ENCODE results near the gene RCC1. TPM values are rescaled to one million over a fixed set of nuclear protein-coding genes. Genes with fewer than 3 reads are reported as not detected.
"Not testable (repeated sequence)": the region's sequence is repeated elsewhere in the genome, so short reads cannot be mapped to it uniquely, and the experiment has no call there.

RCC1 gene
- total and polyA plus RNA-seq, 3 donors from 2014 or later, result 25.9 to 96.9 (median 43.2) TPM

- Histone ChIP-seq H3K36me3 (ENCODE audit: low read depth, missing control alignments) (no peaks in the 10 kb centered on the region), H3K9me3 (no peaks in the 10 kb centered on the region), H3K27ac (peak overlapping the region; percentile 56 to 78), H3K27me3 (no peaks in the 10 kb centered on the region), H3K4me3 (peak overlapping the region; percentile 70 to 76), H3K4me1 (peaks cover 11% of the 10 kb centered on the region)
- WGBS, 2 donors, result 2 to 5% methylated on average over 7 of the region's 7 CpGs
- intact Hi-C loops (cut with DNase I; ENCODE audit: low total_unique reads), result loop anchor here (5.0 kb wide), 1 partner anchor 85 kb away; no protein-coding TSS in a partner anchor
- TF ChIP-seq POLR2A (IDR thresholded peaks at IDR 0.05) (no peak), CTCF (IDR thresholded peaks at IDR 0.05) (no peak)
- no peak for DNase-seq
Observed at GRCh38 chr1:28517649-28517999, 11.8 kb downstream of the RCC1 start.

GRCh38 chr1:28518000-28518744 is 12.3 kb downstream of the RCC1 start:
- Histone ChIP-seq H3K36me3 (ENCODE audit: low read depth, missing control alignments) (no peaks in the 10 kb centered on the region), H3K9me3 (no peaks in the 10 kb centered on the region), H3K4me3 (peak overlapping the region; percentile 70 to 76), H3K27me3 (no peaks in the 10 kb centered on the region), H3K4me1 (peaks cover 11% of the 10 kb centered on the region), H3K27ac (peak overlapping the region; percentile 56 to 78)
- DNase-seq, result peak; percentile 93
- TF ChIP-seq POLR2A (IDR thresholded peaks at IDR 0.05), result no peak
- TF ChIP-seq CTCF (IDR thresholded peaks at IDR 0.05), result peak; percentile 97 to 99 (median 98)
- intact Hi-C loops (cut with DNase I; ENCODE audit: low total_unique reads), result loop anchor here (5.0 kb wide), 1 partner anchor 84 kb away; no protein-coding TSS in a partner anchor
- WGBS, 2 donors, result 0 to 1% methylated on average over 5 to 27 of the region's 92 CpGs

- WGBS, 2 donors, result 8 to 13% methylated on average over 10 to 21 of the region's 21 CpGs
- H3K9me3 ChIP-seq, result no peaks in the 10 kb centered on the region
- H3K36me3 ChIP-seq (ENCODE audit: low read depth, missing control alignments), result no peaks in the 10 kb centered on the region
- peaks cover 11% of the 10 kb centered on the region for H3K4me1 ChIP-seq
- intact Hi-C loops (cut with DNase I; ENCODE audit: low total_unique reads), result loop anchor here (5.0 kb wide), 1 partner anchor 83 kb away; no protein-coding TSS in a partner anchor
- DNase-seq, result no peak
- no peak for TF ChIP-seq POLR2A (IDR thresholded peaks at IDR 0.05)
- TF ChIP-seq CTCF (IDR thresholded peaks at IDR 0.05), result no peak
- peak overlapping the region; percentile 70 to 76 for H3K4me3 ChIP-seq
- H3K27ac ChIP-seq, result peak overlapping the region in 1 of 2 donors; percentile 78
- H3K27me3 ChIP-seq, result no peaks in the 10 kb centered on the region
Observed at GRCh38 chr1:28518745-28519341, 13.0 kb downstream of the RCC1 start.

GRCh38 chr1:28519946-28520725 is 14.3 kb downstream of the RCC1 start:
- intact Hi-C loops (cut with DNase I; ENCODE audit: low total_unique reads), result loop anchor here (5.0 kb wide), 1 partner anchor 82 kb away; no protein-coding TSS in a partner anchor
- DNase-seq, result no peak
- TF ChIP-seq CTCF (IDR thresholded peaks at IDR 0.05), result no peak
- TF ChIP-seq POLR2A (IDR thresholded peaks at IDR 0.05), result no peak
- 83 to 100% methylated on average over 6 to 10 of the region's 10 CpGs for WGBS, 2 donors
- Histone ChIP-seq H3K27ac (no peak overlapping the region), H3K36me3 (ENCODE audit: low read depth, missing control alignments) (no peaks in the 10 kb centered on the region), H3K27me3 (no peaks in the 10 kb centered on the region), H3K4me1 (peaks cover 11% of the 10 kb centered on the region), H3K4me3 (no peak overlapping the region), H3K9me3 (no peaks in the 10 kb centered on the region)

GRCh38 chr1:28520796-28521195 is 15.0 kb downstream of the RCC1 start:
- intact Hi-C loops (cut with DNase I; ENCODE audit: low total_unique reads); H3K4me3 ChIP-seq; H3K36me3 ChIP-seq (ENCODE audit: low read depth, missing control alignments); H3K27me3 ChIP-seq; H3K27ac ChIP-seq; H3K9me3 ChIP-seq; DNase-seq: not testable (repeated sequence)
- WGBS, 2 donors, result 92 to 93% methylated on average over 12 of the region's 12 CpGs
- H3K4me1 ChIP-seq, result peaks cover 11% of the 10 kb centered on the region
